T-helper 1 cell treated with Interleukin-12 subunit alpha and Interleukin-12 subunit beta and Interleukin-4 antibody, amounts not matched to agents 30 ng/mL and 1 ng/mL, for 36 hours (primary cell): ENCODE measurements around the gene ALDH18A1. TPM values are rescaled to one million over a fixed set of nuclear protein-coding genes. Genes with fewer than 3 reads are reported as not detected.

ENCODE experiments used
- intact Hi-C: fragments of 100-400 bp; cut with micrococcal nuclease; formaldehyde crosslinking; loops from one replicate; pipeline ENCODE4 v1.15.1; 2024
- total RNA-seq: library from RNA; stranded (reverse); gene quantifications from 2 replicates; pipeline ENCODE4 v1.2.3, GENCODE V29; 2022

ALDH18A1 gene
- total RNA-seq, 1 donor from 2014 or later, result 78.5 TPM

- intact Hi-C loops, result no loop called here
These were observed 68.5 kb downstream of the ALDH18A1 start for GRCh38 chr10:95588025-95588424.

- intact Hi-C loops, result no loop called here
These were observed 76.5 kb downstream of the ALDH18A1 start for GRCh38 chr10:95579835-95580535.

GRCh38 chr10:95579292-95579691, 77.2 kb downstream of the ALDH18A1 start:
- intact Hi-C loops, result no loop called here

GRCh38 chr10:95578619-95579018, 77.9 kb downstream of the ALDH18A1 start:
- intact Hi-C loops, result no loop called here

- intact Hi-C loops, result no loop called here
These were observed 81.7 kb downstream of the ALDH18A1 start for GRCh38 chr10:95574649-95575365.

GRCh38 chr10:95573964-95574604, 82.4 kb downstream of the ALDH18A1 start:
- intact Hi-C loops, result no loop called here

- intact Hi-C loops, result no loop called here
These were observed 83.0 kb downstream of the ALDH18A1 start for GRCh38 chr10:95573527-95573926.

GRCh38 chr10:95572131-95572820, 84.2 kb downstream of the ALDH18A1 start:
- intact Hi-C loops, result no loop called here

GRCh38 chr10:95571390-95571789, 85.1 kb downstream of the ALDH18A1 start:
- intact Hi-C loops, result no loop called here

- intact Hi-C loops, result loop anchor here (10.0 kb wide), 2 partner anchors 325 to 1025 kb away; partner anchors contain the start of gene HELLS
These were observed 87.1 kb downstream of the ALDH18A1 start for GRCh38 chr10:95569368-95569767.

GRCh38 chr10:95567903-95568630, 88.4 kb downstream of the ALDH18A1 start:
- intact Hi-C loops, result loop anchor here (10.0 kb wide), 2 partner anchors 323 to 1023 kb away; partner anchors contain the start of gene HELLS

GRCh38 chr10:95566136-95566535, 90.4 kb downstream of the ALDH18A1 start:
- intact Hi-C loops, result loop anchor here (10.0 kb wide), 2 partner anchors 321 to 1021 kb away; partner anchors contain the start of gene HELLS

GRCh38 chr10:95565336-95565735, 91.2 kb downstream of the ALDH18A1 start:
- intact Hi-C loops, result loop anchor here (10.0 kb wide), 2 partner anchors 321 to 1021 kb away; partner anchors contain the start of gene HELLS

- intact Hi-C loops, result loop anchor here (5.0 to 10.0 kb wide), 4 partner anchors 187 to 1202 kb away; partner anchors contain the start of genes HELLS and NOC3L
These were observed 92.2 kb downstream of the ALDH18A1 start for GRCh38 chr10:95564291-95564690.

GRCh38 chr10:95562341-95562965, 94.1 kb downstream of the ALDH18A1 start:
- intact Hi-C loops, result loop anchor here (5.0 to 10.0 kb wide), 4 partner anchors 185 to 1200 kb away; partner anchors contain the start of genes HELLS and NOC3L

- intact Hi-C loops, result loop anchor here (1.0 to 10.0 kb wide), 12 partner anchors 94 to 1269 kb away; partner anchors contain the start of genes ALDH18A1, HELLS, NOC3L and PDLIM1
These were observed 94.7 kb downstream of the ALDH18A1 start for GRCh38 chr10:95561864-95562177.

GRCh38 chr10:95561177-95561863, 95.2 kb downstream of the ALDH18A1 start, which contains the start of gene SORBS1:
TSS of gene SORBS1 (minus strand) at chr10:95561371. CDS start at chr10:95441135, 120,236 bp downstream.
- intact Hi-C loops, result loop anchor here (1.0 to 10.0 kb wide), 12 partner anchors 95 to 1269 kb away; partner anchors contain the start of genes ALDH18A1, HELLS, NOC3L and PDLIM1

GRCh38 chr10:95560278-95561176, 96.0 kb downstream of the ALDH18A1 start:
- intact Hi-C loops, result loop anchor here (1.0 to 10.0 kb wide), 13 partner anchors 96 to 1270 kb away; partner anchors contain the start of genes ALDH18A1, CCNJ, HELLS and NOC3L
